Loucy (cell line): ENCODE measurements around the gene CCR5AS.

Experiments used
- H2AFZ ChIP-seq: fragments of 200-600 bp; sonication (generic); 2 replicates; pipeline ENCODE4 v1.6.0; 2016; ENCODE audit warnings: antibody characterized with exemption, mild to moderate bottlenecking, low read length, moderate library complexity
- H3F3A ChIP-seq: fragments of 200-600 bp; 2 replicates; pipeline ENCODE4 v1.6.0; 2016; ENCODE audit warnings: antibody characterized with exemption, low read depth, mild to moderate bottlenecking
- H3K27me3 ChIP-seq: fragments of 200-600 bp; sonication (generic); 2 replicates; pipeline ENCODE4 v1.6.1; 2014; ENCODE audit warnings: low read length, mild to moderate bottlenecking; ENCODE audit not compliant: insufficient read depth, poor library complexity, severe bottlenecking
- H3K36me3 ChIP-seq: fragments of 200-600 bp; sonication (generic); 2 replicates; pipeline ENCODE4 v1.6.1; 2016; ENCODE audit warnings: low read length; ENCODE audit not compliant: insufficient read depth
- H3K4me1 ChIP-seq: fragments of 200-600 bp; sonication (generic); 2 replicates; pipeline ENCODE4 v1.5.1; 2014; ENCODE audit warnings: low read length, mild to moderate bottlenecking; ENCODE audit not compliant: insufficient read depth, poor library complexity, severe bottlenecking
- H3K4me2 ChIP-seq: fragments of 200-600 bp; sonication (generic); 2 replicates; pipeline ENCODE4 v1.6.0; 2014; ENCODE audit warnings: antibody characterized with exemption, low read length, low read depth, mild to moderate bottlenecking; ENCODE audit not compliant: poor library complexity, severe bottlenecking
- H3K4me3 ChIP-seq: fragments of 200-600 bp; sonication (generic); 2 replicates; pipeline ENCODE4 v1.5.1; 2014; ENCODE audit warnings: low read length, mild to moderate bottlenecking, mixed read lengths; ENCODE audit not compliant: poor library complexity, severe bottlenecking
- H3K79me2 ChIP-seq: fragments of 200-600 bp; sonication (generic); 2 replicates; pipeline ENCODE4 v1.6.1; 2014; ENCODE audit warnings: low read length; ENCODE audit not compliant: insufficient read depth
- H3K9ac ChIP-seq: fragments of 200-600 bp; sonication (generic); 2 replicates; pipeline ENCODE4 v1.6.0; 2014; ENCODE audit warnings: mild to moderate bottlenecking, low read depth, low read length, moderate library complexity; ENCODE audit not compliant: poor library complexity, severe bottlenecking
- H3K9me2 ChIP-seq: fragments of 200-600 bp; sonication (generic); replicated peaks from 2 replicates; pipeline ENCODE4 v1.6.1; 2016; ENCODE audit warnings: low read depth, low read length, mixed read lengths
- H3K9me3 ChIP-seq: fragments of 200-600 bp; sonication (generic); 2 replicates; pipeline ENCODE4 v1.6.1; 2014; ENCODE audit warnings: mild to moderate bottlenecking, antibody characterized with exemption, low read length, low read depth; ENCODE audit not compliant: insufficient read depth
- H4K20me1 ChIP-seq: fragments of 200-600 bp; sonication (generic); 2 replicates; pipeline ENCODE4 v1.6.0; 2014; ENCODE audit warnings: antibody characterized with exemption, low read length, mild to moderate bottlenecking; ENCODE audit not compliant: insufficient read depth, poor library complexity, severe bottlenecking
- CTCF ChIP-seq: fragments of 200-600 bp; sonication (generic); conservative IDR thresholded peaks from 2 replicates; pipeline ENCODE4 v1.5.1; 2014; ENCODE audit warnings: mild to moderate bottlenecking, antibody characterized with exemption, low read length
- EZH2phosphoT487 ChIP-seq: fragments of 200-600 bp; IDR thresholded peaks from 2 replicates; pipeline ENCODE4 v1.6.1; 2018; ENCODE audit warnings: antibody characterized with exemption, mild to moderate bottlenecking, moderate library complexity, borderline replicate concordance

CCR5AS gene

DNA sequence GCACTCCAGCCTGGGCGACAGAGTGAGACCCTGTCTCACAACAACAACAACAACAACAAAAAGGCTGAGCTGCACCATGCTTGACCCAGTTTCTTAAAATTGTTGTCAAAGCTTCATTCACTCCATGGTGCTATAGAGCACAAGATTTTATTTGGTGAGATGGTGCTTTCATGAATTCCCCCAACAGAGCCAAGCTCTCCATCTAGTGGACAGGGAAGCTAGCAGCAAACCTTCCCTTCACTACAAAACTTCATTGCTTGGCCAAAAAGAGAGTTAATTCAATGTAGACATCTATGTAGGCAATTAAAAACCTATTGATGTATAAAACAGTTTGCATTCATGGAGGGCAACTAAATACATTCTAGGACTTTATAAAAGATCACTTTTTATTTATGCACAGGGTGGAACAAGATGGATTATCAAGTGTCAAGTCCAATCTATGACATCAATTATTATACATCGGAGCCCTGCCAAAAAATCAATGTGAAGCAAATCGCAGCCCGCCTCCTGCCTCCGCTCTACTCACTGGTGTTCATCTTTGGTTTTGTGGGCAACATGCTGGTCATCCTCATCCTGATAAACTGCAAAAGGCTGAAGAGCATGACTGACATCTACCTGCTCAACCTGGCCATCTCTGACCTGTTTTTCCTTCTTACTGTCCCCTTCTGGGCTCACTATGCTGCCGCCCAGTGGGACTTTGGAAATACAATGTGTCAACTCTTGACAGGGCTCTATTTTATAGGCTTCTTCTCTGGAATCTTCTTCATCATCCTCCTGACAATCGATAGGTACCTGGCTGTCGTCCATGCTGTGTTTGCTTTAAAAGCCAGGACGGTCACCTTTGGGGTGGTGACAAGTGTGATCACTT, 34.1 kb downstream of the CCR5AS start:
- Histone ChIP-seq H3K4me3 (no peak overlapping the region), H3K9ac (no peak overlapping the region), H3K27me3 (no peaks in the 10 kb centered on the region), H3K36me3 (no peaks in the 10 kb centered on the region), H3K9me2 (no peaks in the 10 kb centered on the region), H3K9me3 (no peaks in the 10 kb centered on the region), H3K4me2 (no peak overlapping the region), H3K79me2 (no peaks in the 10 kb centered on the region), H2AFZ (no peak overlapping the region), H3F3A (peaks cover 7% of the 10 kb centered on the region), H3K4me1 (peaks cover 71% of the 10 kb centered on the region), H4K20me1 (no peaks in the 10 kb centered on the region)
- no peak for TF ChIP-seq EZH2phosphoT487
- peak; percentile 92 for TF ChIP-seq CTCF

GRCh38 chr3:46371519-46372340, 35.1 kb downstream of the CCR5AS start:
- H3F3A ChIP-seq: peaks cover 7% of the 10 kb centered on the region
- H3K4me1 ChIP-seq: peaks cover 64% of the 10 kb centered on the region
- no peak overlapping the region for H3K4me3 ChIP-seq
- H3K4me2 ChIP-seq: peak overlapping the region; percentile 57
- H4K20me1 ChIP-seq: no peaks in the 10 kb centered on the region
- no peaks in the 10 kb centered on the region for H3K79me2 ChIP-seq
- H3K9ac ChIP-seq: no peak overlapping the region
- H2AFZ ChIP-seq: no peak overlapping the region
- H3K27me3 ChIP-seq: no peaks in the 10 kb centered on the region
- TF ChIP-seq EZH2phosphoT487 (no peak), CTCF (no peak)
- no peaks in the 10 kb centered on the region for H3K36me3 ChIP-seq
- no peaks in the 10 kb centered on the region for H3K9me3 ChIP-seq
- no peaks in the 10 kb centered on the region for H3K9me2 ChIP-seq

- Histone ChIP-seq H3F3A (peaks cover 7% of the 10 kb centered on the region), H3K9me2 (no peaks in the 10 kb centered on the region), H3K4me1 (peaks cover 57% of the 10 kb centered on the region), H2AFZ (no peak within 1 kb of the TSS), H3K36me3 (no peaks in the 10 kb centered on the region), H3K9me3 (no peaks in the 10 kb centered on the region), H4K20me1 (no peaks in the 10 kb centered on the region), H3K4me2 (peak within 1 kb of the TSS; percentile 57), H3K4me3 (peak within 1 kb of the TSS; percentile 8), H3K79me2 (no peaks in the 10 kb centered on the region), H3K27me3 (no peaks in the 10 kb centered on the region), H3K9ac (peak within 1 kb of the TSS; percentile 26)
- no peak for TF ChIP-seq EZH2phosphoT487
- TF ChIP-seq CTCF: no peak
Measured at GRCh38 chr3:46370839-46371518, 35.9 kb downstream of the CCR5AS start, which contains the start of gene CCR5. Gene CCR5 (plus strand): TSS chr3:46370946. CDS start chr3:46372903, 1,957 bp downstream.
